Activated CD4-positive, alpha-beta T cell treated with anti-CD3 and anti-CD28 coated beads, Interleukin-2, amount 10 ng/mL, durations not matched to agents 24 days and 14 days (primary cell): Measurements from ENCODE around the gene GNGT1. TPM values are rescaled to one million over a fixed set of nuclear protein-coding genes. Genes with fewer than 3 reads are reported as not detected.

ENCODE experiments used
- DNase-seq: peaks from one replicate; pipeline ENCODE4 v3.0.0; 2022
- H3K27ac Mint-ChIP-seq: one replicate; pipeline ENCODE4 v1.8.0; 2022; ENCODE audit warnings: mild to moderate bottlenecking, mixed read lengths
- H3K27me3 Mint-ChIP-seq: one replicate; pipeline ENCODE4 v1.8.0; 2022; ENCODE audit warnings: mixed read lengths
- H3K36me3 Mint-ChIP-seq: one replicate; pipeline ENCODE4 v1.8.0; 2022; ENCODE audit warnings: low read depth, mild to moderate bottlenecking, mixed read lengths
- H3K4me1 Mint-ChIP-seq: one replicate; pipeline ENCODE4 v1.8.0; 2021; ENCODE audit warnings: mixed read lengths
- H3K4me3 Mint-ChIP-seq: one replicate; pipeline ENCODE4 v1.8.0; 2022; ENCODE audit warnings: mild to moderate bottlenecking, moderate library complexity, mixed read lengths
- H3K9me3 Mint-ChIP-seq: one replicate; pipeline ENCODE4 v1.8.0; 2021; ENCODE audit warnings: mixed read lengths
- intact Hi-C: fragments of 100-400 bp; cut with micrococcal nuclease; formaldehyde crosslinking; loops from one replicate; pipeline ENCODE4 v1.15.1; 2023
- total RNA-seq: library from RNA; stranded (reverse); gene quantifications from 2 replicates; pipeline ENCODE4 v1.2.3, GENCODE V29; 2022

Gene GNGT1
- total RNA-seq: not detected in 2 replicates

- Mint-ChIP-seq H3K4me3 (no peak within 1 kb of the TSS), H3K4me1 (no peaks in the 10 kb centered on the region), H3K27me3 (peaks cover 7% of the 10 kb centered on the region), H3K9me3 (no peaks in the 10 kb centered on the region), H3K36me3 (no peaks in the 10 kb centered on the region), H3K27ac (no peak within 1 kb of the TSS)
- DNase-seq: no peak
- intact Hi-C loops: no loop called here
Measured at GRCh38 chr7:93906267-93906666, at the start of gene GNGT1. Gene GNGT1, plus strand, starts transcription at chr7:93906567. Its CDS starts 180 bp downstream, at chr7:93906747.

GRCh38 chr7:93858857-93859256 is 47.5 kb upstream of the GNGT1 start:
- H3K36me3 Mint-ChIP-seq: no peaks in the 10 kb centered on the region
- no peak overlapping the region for H3K4me3 Mint-ChIP-seq
- no peak for DNase-seq
- H3K27ac Mint-ChIP-seq: no peak overlapping the region
- H3K4me1 Mint-ChIP-seq: peaks cover 2% of the 10 kb centered on the region
- intact Hi-C loops: no loop called here
- H3K9me3 Mint-ChIP-seq: no peaks in the 10 kb centered on the region
- H3K27me3 Mint-ChIP-seq: no peaks in the 10 kb centered on the region

GRCh38 chr7:93860261-93860660 is 46.1 kb upstream of the GNGT1 start:
- H3K4me1 Mint-ChIP-seq: peaks cover 2% of the 10 kb centered on the region
- H3K4me3 Mint-ChIP-seq: no peak overlapping the region
- no peaks in the 10 kb centered on the region for H3K27me3 Mint-ChIP-seq
- intact Hi-C loops: no loop called here
- no peaks in the 10 kb centered on the region for H3K9me3 Mint-ChIP-seq
- no peaks in the 10 kb centered on the region for H3K36me3 Mint-ChIP-seq
- DNase-seq: no peak
- H3K27ac Mint-ChIP-seq: no peak overlapping the region

GRCh38 chr7:93861325-93861949 is 44.9 kb upstream of the GNGT1 start:
- Mint-ChIP-seq H3K4me1 (no peaks in the 10 kb centered on the region), H3K27ac (no peak overlapping the region), H3K27me3 (no peaks in the 10 kb centered on the region), H3K9me3 (no peaks in the 10 kb centered on the region), H3K36me3 (no peaks in the 10 kb centered on the region), H3K4me3 (no peak overlapping the region)
- intact Hi-C loops: no loop called here
- DNase-seq: no peak

GRCh38 chr7:93862651-93863050 is 43.7 kb upstream of the GNGT1 start:
- Mint-ChIP-seq H3K9me3 (no peaks in the 10 kb centered on the region), H3K27ac (no peak overlapping the region), H3K4me1 (no peaks in the 10 kb centered on the region), H3K4me3 (no peak overlapping the region), H3K27me3 (no peaks in the 10 kb centered on the region), H3K36me3 (no peaks in the 10 kb centered on the region)
- intact Hi-C loops: no loop called here
- DNase-seq: no peak

- intact Hi-C loops: no loop called here
- H3K27me3 Mint-ChIP-seq: no peaks in the 10 kb centered on the region
- no peak overlapping the region for H3K4me3 Mint-ChIP-seq
- no peak for DNase-seq
- H3K36me3 Mint-ChIP-seq: no peaks in the 10 kb centered on the region
- H3K27ac Mint-ChIP-seq: no peak overlapping the region
- H3K9me3 Mint-ChIP-seq: no peaks in the 10 kb centered on the region
- no peaks in the 10 kb centered on the region for H3K4me1 Mint-ChIP-seq
Measured at GRCh38 chr7:93866886-93867285, 39.5 kb upstream of the GNGT1 start.

- H3K27me3 Mint-ChIP-seq: no peaks in the 10 kb centered on the region
- H3K4me3 Mint-ChIP-seq: no peak overlapping the region
- no peaks in the 10 kb centered on the region for H3K4me1 Mint-ChIP-seq
- H3K36me3 Mint-ChIP-seq: no peaks in the 10 kb centered on the region
- H3K27ac Mint-ChIP-seq: no peak overlapping the region
- intact Hi-C loops: no loop called here
- H3K9me3 Mint-ChIP-seq: no peaks in the 10 kb centered on the region
- DNase-seq: no peak
Measured at GRCh38 chr7:93873998-93874574, 32.3 kb upstream of the GNGT1 start.

- DNase-seq: no peak
- H3K9me3 Mint-ChIP-seq: no peaks in the 10 kb centered on the region
- no peak overlapping the region for H3K4me3 Mint-ChIP-seq
- no peaks in the 10 kb centered on the region for H3K27me3 Mint-ChIP-seq
- intact Hi-C loops: no loop called here
- H3K36me3 Mint-ChIP-seq: no peaks in the 10 kb centered on the region
- H3K27ac Mint-ChIP-seq: no peak overlapping the region
- no peaks in the 10 kb centered on the region for H3K4me1 Mint-ChIP-seq
Measured at GRCh38 chr7:93877742-93878141, 28.6 kb upstream of the GNGT1 start.

- no peak for DNase-seq
- intact Hi-C loops: no loop called here
- peaks cover 2% of the 10 kb centered on the region for H3K27me3 Mint-ChIP-seq
- no peaks in the 10 kb centered on the region for H3K4me1 Mint-ChIP-seq
- H3K4me3 Mint-ChIP-seq: no peak overlapping the region
- no peaks in the 10 kb centered on the region for H3K9me3 Mint-ChIP-seq
- H3K27ac Mint-ChIP-seq: no peak overlapping the region
- H3K36me3 Mint-ChIP-seq: no peaks in the 10 kb centered on the region
Measured at GRCh38 chr7:93879356-93879755, 27.0 kb upstream of the GNGT1 start.

GRCh38 chr7:93882468-93882867 is 23.9 kb upstream of the GNGT1 start:
- Mint-ChIP-seq H3K27ac (no peak overlapping the region), H3K9me3 (no peaks in the 10 kb centered on the region), H3K4me3 (no peak overlapping the region), H3K36me3 (no peaks in the 10 kb centered on the region), H3K27me3 (peaks cover 2% of the 10 kb centered on the region), H3K4me1 (no peaks in the 10 kb centered on the region)
- no peak for DNase-seq
- intact Hi-C loops: no loop called here

- intact Hi-C loops: no loop called here
- Mint-ChIP-seq H3K27me3 (peaks cover 8% of the 10 kb centered on the region), H3K4me1 (no peaks in the 10 kb centered on the region), H3K36me3 (no peaks in the 10 kb centered on the region), H3K9me3 (no peaks in the 10 kb centered on the region), H3K27ac (no peak overlapping the region), H3K4me3 (no peak overlapping the region)
- DNase-seq: no peak
Measured at GRCh38 chr7:93883078-93883916, 23.1 kb upstream of the GNGT1 start.

- no peak for DNase-seq
- Mint-ChIP-seq H3K27me3 (peaks cover 12% of the 10 kb centered on the region), H3K9me3 (no peaks in the 10 kb centered on the region), H3K4me3 (no peak overlapping the region), H3K4me1 (no peaks in the 10 kb centered on the region), H3K27ac (no peak overlapping the region), H3K36me3 (no peaks in the 10 kb centered on the region)
- intact Hi-C loops: no loop called here
Measured at GRCh38 chr7:93883917-93884345, 22.4 kb upstream of the GNGT1 start.

- no peak overlapping the region for H3K27ac Mint-ChIP-seq
- H3K36me3 Mint-ChIP-seq: no peaks in the 10 kb centered on the region
- DNase-seq: no peak
- H3K27me3 Mint-ChIP-seq: peaks cover 18% of the 10 kb centered on the region
- no peaks in the 10 kb centered on the region for H3K9me3 Mint-ChIP-seq
- peaks cover under 1% of the 10 kb centered on the region for H3K4me1 Mint-ChIP-seq
- intact Hi-C loops: no loop called here
- no peak overlapping the region for H3K4me3 Mint-ChIP-seq
Measured at GRCh38 chr7:93884541-93884940, 21.8 kb upstream of the GNGT1 start.

- Mint-ChIP-seq H3K4me3 (no peak overlapping the region), H3K27me3 (peaks cover 51% of the 10 kb centered on the region), H3K36me3 (no peaks in the 10 kb centered on the region), H3K27ac (no peak overlapping the region), H3K9me3 (no peaks in the 10 kb centered on the region), H3K4me1 (peaks cover 8% of the 10 kb centered on the region)
- intact Hi-C loops: no loop called here
- no peak for DNase-seq
Measured at GRCh38 chr7:93889261-93889660, 17.1 kb upstream of the GNGT1 start.
